Measurements from ENCODE around the gene TTC6.

Gene TTC6, protein sequence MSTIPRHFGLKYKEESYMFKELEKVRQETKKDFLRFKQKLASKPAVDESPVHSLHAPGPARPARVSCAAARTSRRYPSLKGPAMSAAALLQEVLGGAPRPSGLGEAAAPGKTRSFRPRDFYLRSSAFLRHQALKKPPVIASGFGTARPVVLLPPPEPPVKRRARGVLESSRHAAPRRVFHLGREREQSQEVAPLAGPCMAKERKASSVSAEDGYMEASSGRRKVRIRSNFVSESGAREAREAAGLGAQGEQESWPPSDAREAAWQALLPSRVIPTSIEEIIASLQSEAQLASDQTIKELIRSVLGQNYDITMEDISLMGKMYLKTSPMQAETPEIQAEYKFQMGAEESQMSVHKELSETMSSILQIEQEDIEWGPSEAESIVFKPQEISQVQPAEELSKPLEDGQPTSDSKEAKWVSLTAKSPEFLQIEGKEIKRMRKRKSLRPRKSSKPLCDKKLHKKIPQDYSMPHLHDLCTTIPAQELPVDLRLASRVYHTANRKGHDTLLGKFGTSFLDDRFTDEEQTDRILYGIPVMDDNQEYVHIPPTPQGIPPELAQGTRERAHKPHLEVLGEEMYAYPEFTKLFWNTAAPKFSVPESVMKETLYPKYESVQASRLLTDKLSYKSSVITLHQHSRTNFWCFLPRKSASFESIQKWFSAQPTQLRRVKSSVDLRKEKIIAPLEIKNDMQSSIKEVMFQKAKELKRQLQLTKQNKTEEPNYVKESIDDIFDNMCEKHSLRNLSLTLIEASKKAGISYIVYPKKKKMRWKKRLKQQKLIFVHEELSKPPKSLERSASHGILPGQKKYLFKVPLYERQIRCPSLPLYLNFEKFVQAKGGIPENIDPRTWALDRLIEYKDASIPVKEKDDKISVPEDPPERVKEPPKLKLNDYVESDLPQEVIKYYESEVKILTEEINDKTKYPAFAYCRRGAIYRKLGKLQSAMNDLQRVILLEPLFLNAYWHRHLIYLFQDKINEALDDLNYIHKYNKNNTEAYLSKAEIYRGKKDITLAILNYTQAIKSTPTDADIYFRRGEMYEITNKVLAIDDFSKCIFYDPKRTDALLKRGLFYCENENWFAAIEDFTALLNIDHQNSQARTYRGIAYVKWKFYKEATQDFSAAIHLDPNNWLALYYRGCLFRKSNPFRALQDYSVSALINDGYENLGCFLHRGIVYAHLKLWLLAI (N-terminal part only)

DNA sequence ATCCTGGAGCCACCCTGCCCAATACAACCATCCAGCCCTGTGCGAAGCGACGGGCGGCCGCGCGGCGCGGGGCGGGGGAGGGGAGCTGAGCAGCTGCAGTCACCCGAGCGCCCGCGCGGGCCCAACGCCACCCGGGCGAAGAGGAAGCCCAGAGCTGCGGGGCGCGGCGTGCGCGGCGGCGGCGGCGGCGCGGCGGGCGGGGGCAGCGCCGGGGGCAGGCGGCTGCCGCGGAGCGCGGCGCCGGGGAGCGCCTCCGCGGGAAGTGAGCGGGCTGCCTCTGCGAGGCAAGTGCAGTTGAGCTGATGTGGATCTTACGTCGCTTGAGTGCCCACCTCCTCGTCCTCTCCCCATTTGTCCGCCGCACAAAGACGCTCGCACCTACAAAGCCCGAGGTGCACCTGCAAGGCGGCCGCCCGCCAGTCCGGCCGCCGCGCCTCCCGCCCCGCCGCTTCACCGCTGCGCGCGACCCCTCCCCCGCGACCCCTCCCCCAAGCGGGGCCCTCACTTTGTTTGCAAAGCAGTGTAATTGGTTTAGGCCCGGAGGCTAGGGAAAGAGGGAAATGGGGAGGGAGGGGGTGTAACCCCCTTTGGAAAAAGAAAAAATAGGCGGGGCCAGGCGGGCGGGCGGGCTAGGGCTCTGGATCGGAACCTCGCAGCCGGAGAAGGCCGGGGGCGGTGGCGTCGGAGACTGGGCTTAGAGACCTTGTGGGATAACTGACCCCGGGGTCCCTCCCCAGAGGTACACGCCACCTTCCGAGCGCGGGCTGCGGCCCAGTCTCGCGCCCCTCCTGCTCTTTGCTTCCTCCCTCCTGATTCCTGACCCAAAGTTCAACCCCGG is at the start of gene TTC6, which contains the start of gene FOXA1:
TTC6 (plus strand) TSS at position 659 of the 838 bp plus-strand sequence. CDS start 26,436 bp downstream, outside the sequence.
FOXA1 (minus strand) TSS at position 279 of the 838 bp plus-strand sequence; CDS start at position 2, 277 bp downstream.
- TF ChIP-seq, protein P1, sequence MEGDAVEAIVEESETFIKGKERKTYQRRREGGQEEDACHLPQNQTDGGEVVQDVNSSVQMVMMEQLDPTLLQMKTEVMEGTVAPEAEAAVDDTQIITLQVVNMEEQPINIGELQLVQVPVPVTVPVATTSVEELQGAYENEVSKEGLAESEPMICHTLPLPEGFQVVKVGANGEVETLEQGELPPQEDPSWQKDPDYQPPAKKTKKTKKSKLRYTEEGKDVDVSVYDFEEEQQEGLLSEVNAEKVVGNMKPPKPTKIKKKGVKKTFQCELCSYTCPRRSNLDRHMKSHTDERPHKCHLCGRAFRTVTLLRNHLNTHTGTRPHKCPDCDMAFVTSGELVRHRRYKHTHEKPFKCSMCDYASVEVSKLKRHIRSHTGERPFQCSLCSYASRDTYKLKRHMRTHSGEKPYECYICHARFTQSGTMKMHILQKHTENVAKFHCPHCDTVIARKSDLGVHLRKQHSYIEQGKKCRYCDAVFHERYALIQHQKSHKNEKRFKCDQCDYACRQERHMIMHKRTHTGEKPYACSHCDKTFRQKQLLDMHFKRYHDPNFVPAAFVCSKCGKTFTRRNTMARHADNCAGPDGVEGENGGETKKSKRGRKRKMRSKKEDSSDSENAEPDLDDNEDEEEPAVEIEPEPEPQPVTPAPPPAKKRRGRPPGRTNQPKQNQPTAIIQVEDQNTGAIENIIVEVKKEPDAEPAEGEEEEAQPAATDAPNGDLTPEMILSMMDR (IDR thresholded peaks at IDR 0.05): no peak

DNA sequence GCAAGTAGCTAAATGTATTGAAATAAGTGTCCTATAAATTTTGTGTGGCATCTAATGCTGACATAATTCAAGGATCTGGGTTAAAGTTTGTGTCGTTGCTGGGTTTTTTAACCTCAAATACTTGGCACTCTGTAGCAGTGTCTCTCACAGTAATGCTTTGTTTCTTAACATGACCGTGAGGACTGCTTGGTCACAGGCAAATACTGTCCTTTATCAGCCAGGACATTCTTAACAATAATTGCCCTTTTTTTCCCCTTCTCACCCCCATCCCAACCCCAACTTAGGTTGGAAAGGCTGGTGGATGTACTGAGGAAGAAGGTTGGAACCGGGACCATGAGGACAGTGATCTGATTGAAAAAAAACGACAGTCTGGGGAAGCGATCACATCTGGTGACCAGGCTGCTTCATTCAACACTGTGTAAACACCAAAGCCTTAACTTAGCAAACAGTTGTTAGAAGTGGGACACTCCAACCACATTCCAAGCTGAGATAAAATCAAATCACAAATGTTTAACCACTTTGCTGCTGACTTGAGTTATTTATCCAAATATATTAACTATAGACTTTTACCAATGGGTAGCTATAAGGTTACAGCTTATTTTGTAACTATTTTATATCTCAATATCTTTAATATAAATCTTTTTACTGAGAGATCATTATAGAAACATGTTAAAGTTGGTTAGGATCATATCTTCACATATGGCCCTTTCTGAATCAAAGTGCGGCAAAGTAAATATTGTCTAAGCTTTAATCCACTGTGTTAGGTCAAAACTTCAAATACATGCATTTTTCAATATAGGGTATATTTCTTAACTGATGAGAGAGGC is 48.6 kb upstream of the TTC6 start:
- TF ChIP-seq, protein P1 (IDR thresholded peaks at IDR 0.05): no peak

DNA sequence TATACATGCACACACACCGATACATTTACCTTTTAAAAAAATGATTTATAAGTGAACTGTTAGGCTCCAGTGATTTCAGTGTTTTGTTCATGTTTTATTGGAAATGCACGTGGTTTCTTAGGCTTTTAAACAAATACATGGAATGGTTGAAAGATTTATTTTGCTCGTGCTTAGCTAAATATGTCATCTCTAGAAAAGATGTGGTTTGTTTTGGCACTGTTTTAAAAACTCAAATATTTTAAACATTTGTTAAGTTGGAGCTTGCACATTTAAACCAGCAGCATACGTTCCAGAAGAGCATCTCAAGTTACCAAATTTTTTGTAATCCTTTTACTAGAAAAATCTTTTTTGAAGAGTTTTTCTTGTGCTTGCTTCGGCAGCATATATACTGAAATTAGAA is 44.9 kb upstream of the TTC6 start:
- TF ChIP-seq, protein P1 (IDR thresholded peaks at IDR 0.05): no peak

DNA sequence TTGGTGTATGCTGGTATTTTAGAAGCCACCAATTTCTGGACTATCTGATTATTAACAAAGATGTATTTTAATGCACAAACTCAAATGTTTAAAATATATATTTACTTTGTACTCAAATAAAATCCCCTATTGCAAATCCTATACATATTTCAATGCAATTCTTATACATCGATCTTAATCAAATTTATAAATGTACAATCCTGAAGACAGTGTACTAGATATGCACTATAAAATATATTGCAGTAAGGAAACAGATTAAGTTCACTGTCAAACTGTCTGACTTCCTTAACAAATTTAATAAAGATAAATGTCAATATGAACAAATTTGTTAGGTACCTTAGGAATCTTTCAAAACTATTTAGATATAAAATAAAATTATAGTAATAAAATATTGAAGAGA is 44.3 kb upstream of the TTC6 start:
- TF ChIP-seq, protein P1 (IDR thresholded peaks at IDR 0.05): no peak

DNA sequence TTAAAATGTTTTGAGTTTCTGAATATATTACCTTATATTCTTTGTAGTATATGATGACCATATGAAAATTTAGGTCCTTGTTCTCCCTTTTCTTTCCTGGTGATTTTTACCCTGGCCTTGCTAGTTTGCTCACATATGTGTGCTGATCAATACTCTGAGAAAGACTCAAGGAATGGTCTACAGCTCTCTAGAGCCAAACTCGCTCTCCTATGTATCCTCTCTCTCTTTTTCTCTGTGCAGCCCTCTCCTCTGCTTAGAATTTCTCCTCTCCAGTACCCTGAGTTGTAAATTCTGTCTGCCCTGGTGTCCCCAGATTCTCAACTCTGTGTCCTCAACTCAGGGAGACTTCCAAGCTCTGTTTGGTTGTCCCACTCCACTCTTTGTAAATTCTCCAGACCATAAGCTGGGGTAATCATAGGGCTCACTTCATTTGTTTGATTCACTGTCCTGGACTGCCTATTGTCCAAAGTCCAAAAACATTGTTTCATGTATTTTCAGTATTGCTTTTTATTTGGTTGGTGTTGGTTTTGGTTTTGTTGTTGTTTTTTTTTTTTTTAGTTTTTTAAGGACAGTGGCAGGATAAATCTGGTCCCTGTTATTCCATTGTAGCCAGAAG is 41.4 kb upstream of the TTC6 start:
- TF ChIP-seq, protein P1 (IDR thresholded peaks at IDR 0.05): no peak

DNA sequence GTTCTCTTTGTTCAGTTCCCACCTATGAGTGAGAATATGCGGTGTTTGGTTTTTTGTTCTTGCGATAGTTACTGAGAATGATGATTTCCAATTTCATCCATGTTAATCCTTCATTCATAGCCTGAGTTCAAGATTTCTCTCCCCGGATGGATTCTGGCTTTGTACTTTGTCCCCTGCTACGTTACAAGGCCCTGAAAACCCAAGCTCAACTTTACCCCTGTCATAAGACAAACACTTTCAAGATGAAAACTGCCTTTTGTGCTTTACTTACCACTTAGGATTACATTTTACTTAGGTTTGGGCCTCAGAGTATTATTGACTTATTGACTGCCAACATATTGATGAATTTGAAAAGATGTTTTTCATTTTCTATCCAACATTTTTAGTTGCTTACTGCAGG is 36.7 kb upstream of the TTC6 start:
- TF ChIP-seq, protein P1 (IDR thresholded peaks at IDR 0.05): no peak

All from LNCAP (cell line).